NCI-H748 (cell line): ENCODE measurements around the gene PEX14.

ENCODE experiments used
- DNase-seq: peaks from one replicate; lab custom pipeline; 2025; ENCODE audit not compliant: unreplicated experiment; lab: John Stamatoyannopoulos, UW

The PEX14 gene

GRCh38 chr1:10646347-10646861, 171.7 kb downstream of the PEX14 start:
- no peak for DNase-seq

- DNase-seq, result no peak
Observed at GRCh38 chr1:10647414-10648170, 172.8 kb downstream of the PEX14 start.

- no peak for DNase-seq
Observed at GRCh38 chr1:10648689-10649516, 174.2 kb downstream of the PEX14 start.

- DNase-seq, result no peak
Observed at GRCh38 chr1:10649517-10650201, 174.9 kb downstream of the PEX14 start.

GRCh38 chr1:10650556-10651388, 176.0 kb downstream of the PEX14 start:
- DNase-seq, result no peak

GRCh38 chr1:10651389-10651766, 176.6 kb downstream of the PEX14 start:
- no peak for DNase-seq

GRCh38 chr1:10651793-10652192, 177.0 kb downstream of the PEX14 start:
- DNase-seq, result peak; percentile 35

- no peak for DNase-seq
Observed at GRCh38 chr1:10652626-10653025, 177.9 kb downstream of the PEX14 start.

GRCh38 chr1:10653370-10654125, 178.8 kb downstream of the PEX14 start:
- DNase-seq, result no peak

GRCh38 chr1:10655002-10655401, 180.3 kb downstream of the PEX14 start:
- DNase-seq, result no peak

- no peak for DNase-seq
Observed at GRCh38 chr1:10656431-10656830, 181.7 kb downstream of the PEX14 start.

GRCh38 chr1:10657088-10657847, 182.5 kb downstream of the PEX14 start:
- no peak for DNase-seq

- DNase-seq, result no peak
Observed at GRCh38 chr1:10658396-10659066, 183.8 kb downstream of the PEX14 start.

- no peak for DNase-seq
Observed at GRCh38 chr1:10659218-10659617, 184.5 kb downstream of the PEX14 start.

- DNase-seq, result no peak
Observed at GRCh38 chr1:10659646-10660540, 185.1 kb downstream of the PEX14 start.

- DNase-seq, result no peak
Observed at GRCh38 chr1:10661453-10661852, 186.7 kb downstream of the PEX14 start.

GRCh38 chr1:10662090-10662688, 187.4 kb downstream of the PEX14 start:
- DNase-seq, result no peak
